ENCODE measurements around the gene TUBA1A.

DNA sequence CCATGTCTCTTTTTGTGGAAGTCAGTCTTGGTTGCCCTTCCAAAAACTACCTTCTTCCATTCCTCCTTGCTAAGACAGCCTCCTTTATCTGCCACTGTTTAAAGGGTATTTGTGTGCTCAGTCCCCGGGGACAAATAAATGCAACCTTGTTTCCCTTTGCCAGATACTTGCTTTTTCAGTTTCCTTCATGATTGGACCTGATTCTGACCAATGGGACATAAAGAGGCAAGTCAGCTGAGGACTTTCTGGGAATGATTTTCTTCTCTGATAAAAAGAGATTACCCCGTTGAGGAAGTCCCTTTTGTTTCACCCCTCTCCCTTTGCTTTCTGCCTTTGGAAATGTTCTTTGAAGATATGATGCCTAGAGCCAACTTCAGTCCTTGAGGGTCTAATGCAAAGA, 50.3 kb downstream of the TUBA1A start:
- TF ChIP-seq EZH2 (IDR thresholded peaks at IDR 0.05; ENCODE audit: insufficient read depth, poor library complexity, severe bottlenecking) (no peak), EZH2phosphoT487 (IDR thresholded peaks at IDR 0.05; ENCODE audit: insufficient read depth, low read depth) (no peak)

Data from GM23248 (cell line).